Skeletal muscle tissue (tissue), 4 donors: ENCODE data around the gene ZBP1. TPM values are rescaled to one million over a fixed set of nuclear protein-coding genes. Genes with fewer than 3 reads are reported as not detected.

Experiments
- H3K27ac ChIP-seq: one replicate; pipeline ENCODE4 v1.7.0; 2013; ENCODE audit warnings: mild to moderate bottlenecking, low read depth, low read length, inconsistent platforms
- H3K27me3 ChIP-seq, 3 donors: one replicate each; pipeline ENCODE4 v1.7.0; 2013; ENCODE audit warnings: low read length in 3 of 3; ENCODE audit not compliant: control insufficient read depth in 3 of 3, insufficient read depth in 3 of 3
- H3K36me3 ChIP-seq, 3 donors: one replicate each; pipeline ENCODE4 v1.7.0; 2013; ENCODE audit warnings: low read length in 3 of 3; ENCODE audit not compliant: control insufficient read depth in 3 of 3, insufficient read depth in 3 of 3
- H3K4me1 ChIP-seq, 3 donors: one replicate each; pipeline ENCODE4 v1.7.0; 2013; ENCODE audit warnings: low read length in 3 of 3, mild to moderate bottlenecking in 3 of 3; ENCODE audit not compliant: control insufficient read depth in 3 of 3, insufficient read depth in 3 of 3
- H3K4me3 ChIP-seq, 3 donors: one replicate each; pipeline ENCODE4 v1.7.0; 2013; ENCODE audit warnings: low read length in 3 of 3
- H3K9ac ChIP-seq, 3 donors: one replicate each; pipeline ENCODE4 v1.7.0; 2013; ENCODE audit warnings: low read length in 3 of 3, mild to moderate bottlenecking in 3 of 3, moderate library complexity in 2 of 3, low read depth in 1 of 3
- H3K9me3 ChIP-seq, 3 donors: one replicate each; pipeline ENCODE4 v1.7.0; 2013; ENCODE audit warnings: low read length in 3 of 3; ENCODE audit not compliant: control insufficient read depth in 3 of 3
- total RNA-seq: library from RNA; depleted of rRNA; stranded (reverse); fragments of >200 nt; gene quantifications from one replicate; pipeline ENCODE4 v1.2.3, GENCODE V29; 2014
- donor health status: Osteomylitis.

ZBP1 gene
- total RNA-seq, 1 donor from 2014 or later, result under 0.01 TPM

- no peaks in the 10 kb centered on the region for H3K36me3 ChIP-seq
- peaks cover 5 to 15% (median 6%) of the 10 kb centered on the region in 3 donors for H3K27me3 ChIP-seq
- no peak overlapping the region for H3K9ac ChIP-seq
- H3K4me1 ChIP-seq, result peaks cover 0 to 3% (median 0%) of the 10 kb centered on the region in 3 donors
- H3K4me3 ChIP-seq, result no peak overlapping the region
- no peak overlapping the region for H3K27ac ChIP-seq
- H3K9me3 ChIP-seq, result no peaks in the 10 kb centered on the region
Observed at GRCh38 chr20:57592263-57593092, 27.7 kb downstream of the ZBP1 start.

- Histone ChIP-seq H3K27ac (no peak overlapping the region), H3K9ac (no peak overlapping the region), H3K4me3 (no peak overlapping the region), H3K4me1 (no peaks in the 10 kb centered on the region), H3K36me3 (no peaks in the 10 kb centered on the region), H3K27me3 (peaks cover 5 to 14% (median 13%) of the 10 kb centered on the region in 3 donors), H3K9me3 (no peaks in the 10 kb centered on the region)
Observed at GRCh38 chr20:57591289-57592229, 28.7 kb downstream of the ZBP1 start.

- no peaks in the 10 kb centered on the region for H3K36me3 ChIP-seq
- no peak overlapping the region for H3K4me3 ChIP-seq
- H3K27ac ChIP-seq, result no peak overlapping the region
- H3K4me1 ChIP-seq, result peaks cover 0 to 4% (median 3%) of the 10 kb centered on the region in 3 donors
- peaks cover 5 to 18% (median 14%) of the 10 kb centered on the region in 3 donors for H3K27me3 ChIP-seq
- no peaks in the 10 kb centered on the region for H3K9me3 ChIP-seq
- H3K9ac ChIP-seq, result no peak overlapping the region
Observed at GRCh38 chr20:57590485-57591288, 29.5 kb downstream of the ZBP1 start.

- Histone ChIP-seq H3K4me3 (no peak overlapping the region), H3K9me3 (no peaks in the 10 kb centered on the region), H3K27me3 (peaks cover 5 to 26% (median 11%) of the 10 kb centered on the region in 3 donors), H3K9ac (no peak overlapping the region), H3K36me3 (no peaks in the 10 kb centered on the region), H3K4me1 (peaks cover 0 to 8% (median 4%) of the 10 kb centered on the region in 3 donors), H3K27ac (no peak overlapping the region)
Observed at GRCh38 chr20:57589728-57590484, 30.3 kb downstream of the ZBP1 start.

GRCh38 chr20:57589123-57589727 lies 31.0 kb downstream of the ZBP1 start:
- peaks cover 5 to 26% (median 16%) of the 10 kb centered on the region in 3 donors for H3K27me3 ChIP-seq

GRCh38 chr20:57588596-57588995 lies 31.6 kb downstream of the ZBP1 start:
- peaks cover 5 to 23% (median 17%) of the 10 kb centered on the region in 3 donors for H3K27me3 ChIP-seq
- H3K9me3 ChIP-seq, result no peaks in the 10 kb centered on the region
- no peak overlapping the region for H3K27ac ChIP-seq
- H3K36me3 ChIP-seq, result no peaks in the 10 kb centered on the region
- no peak overlapping the region for H3K9ac ChIP-seq
- H3K4me1 ChIP-seq, result peaks cover 0 to 8% (median 4%) of the 10 kb centered on the region in 3 donors
- no peak overlapping the region for H3K4me3 ChIP-seq

More at GRCh38 chr20:57589123-57589727, 31.0 kb downstream of the ZBP1 start:
- Histone ChIP-seq H3K36me3 (no peaks in the 10 kb centered on the region), H3K9ac (no peak overlapping the region), H3K27ac (no peak overlapping the region), H3K4me3 (no peak overlapping the region), H3K9me3 (no peaks in the 10 kb centered on the region), H3K4me1 (peaks cover 0 to 8% (median 4%) of the 10 kb centered on the region in 3 donors)

GRCh38 chr20:57587989-57588377 lies 32.2 kb downstream of the ZBP1 start:
- peaks cover 2 to 8% (median 8%) of the 10 kb centered on the region in 3 donors for H3K4me1 ChIP-seq
- no peaks in the 10 kb centered on the region for H3K36me3 ChIP-seq
- no peaks in the 10 kb centered on the region for H3K9me3 ChIP-seq
- no peak overlapping the region for H3K4me3 ChIP-seq
- H3K27me3 ChIP-seq, result peaks cover 11 to 28% (median 19%) of the 10 kb centered on the region in 3 donors
- no peak overlapping the region for H3K27ac ChIP-seq
- H3K9ac ChIP-seq, result no peak overlapping the region

- Histone ChIP-seq H3K4me1 (peaks cover 5 to 10% (median 8%) of the 10 kb centered on the region in 3 donors), H3K9ac (no peak overlapping the region), H3K36me3 (no peaks in the 10 kb centered on the region), H3K4me3 (no peak overlapping the region), H3K9me3 (no peaks in the 10 kb centered on the region), H3K27ac (no peak overlapping the region), H3K27me3 (peaks cover 11 to 31% (median 25%) of the 10 kb centered on the region in 3 donors)
Observed at GRCh38 chr20:57587278-57587988, 32.8 kb downstream of the ZBP1 start.
